Measurements from ENCODE around the gene HBS1L. TPM values are rescaled to one million over a fixed set of nuclear protein-coding genes. Genes with fewer than 3 reads are reported as not detected.

The HBS1L gene
- polyA plus RNA-seq, 1 of the 3 experiments (the other 2 are of a cell fraction), result 19.0 TPM

GRCh38 chr6:135021310-135022049 is 33.1 kb downstream of the HBS1L start:
- CTCF ChIA-PET, result interaction anchor here (1.2 to 1.6 kb wide), 3 partner anchors 18 to 898 kb away, joined by 3 to 5 read pairs (median 3); no protein-coding TSS in a partner anchor
- Histone ChIP-seq H3F3A (replicated peaks; ENCODE audit: insufficient read depth) (no peaks in the 10 kb centered on the region), H3K9me2 (no peaks in the 10 kb centered on the region), H3K4me3 (ENCODE audit: low read depth in 2 of 2, low read length in 1 of 2) (no peak overlapping the region), H4K20me1 (ENCODE audit: insufficient read depth) (0 out of 2 replicates have a peak, but pooled peaks cover 4% of the 10 kb centered on the region), H3K27me3 (ENCODE audit: insufficient read depth) (no peaks in the 10 kb centered on the region), H3K79me2 (ENCODE audit: insufficient read depth) (peaks cover 35% of the 10 kb centered on the region; the same call in 1 of the 2 replicates), H2AFZ (ENCODE audit: low read depth) (no peak overlapping the region), H3K4me2 (no peak overlapping the region), H3K9me3 (no peaks in the 10 kb centered on the region), H3K9ac (no peak overlapping the region), H3K4me1 (ENCODE audit: control insufficient read depth in 1 of 2, insufficient read depth in 2 of 2, low read depth in 1 of 2, low read length in 1 of 2) (peaks cover 0 to 6% of the 10 kb centered on the region in 2 experiments; a peak in 2 of 4 replicates), H3K36me3 (replicated peaks in 1 of 2; ENCODE audit: control insufficient read depth in 1 of 2, insufficient read depth in 2 of 2, low read length in 1 of 2) (peaks cover 0 to 5% of the 10 kb centered on the region in 2 experiments), H3K27ac (ENCODE audit: low read depth in 2 of 2, low read length in 1 of 2) (no peak overlapping the region)
- 73% methylated on average over 4 of the region's 4 CpGs for WGBS (ENCODE audit: low lambda C conversion rate)
- TF ChIP-seq MEF2A (IDR thresholded peaks at IDR 0.05; ENCODE audit: borderline replicate concordance, low read depth), result no peak
- TF ChIP-seq MAX (IDR thresholded peaks at IDR 0.05; ENCODE audit: low read depth), result no peak
- no peak for TF ChIP-seq RAD21 (IDR thresholded peaks at IDR 0.05; ENCODE audit: low read length)
- no peak for TF ChIP-seq RFX5 (IDR thresholded peaks at IDR 0.05; ENCODE audit: low read length)
- no peak for TF ChIP-seq SMC3 (IDR thresholded peaks at IDR 0.05; ENCODE audit: low read depth, low read length)
- TF ChIP-seq USF1 (IDR thresholded peaks at IDR 0.05; ENCODE audit: borderline replicate concordance, low read depth), result no peak
- TF ChIP-seq RCOR1 (IDR thresholded peaks at IDR 0.05; ENCODE audit: low read length), result no peak
- TF ChIP-seq MXI1 (IDR thresholded peaks at IDR 0.05; ENCODE audit: low read depth, low read length), result no peak
- TF ChIP-seq USF2 (IDR thresholded peaks at IDR 0.05; ENCODE audit: borderline replicate concordance, low read depth, low read length), result no peak
- DNase-seq, result no peak
- POLR2A ChIA-PET, result no interaction called here

GRCh38 chr6:135018941-135019340 is 35.7 kb downstream of the HBS1L start:
- H3K36me3 ChIP-seq (replicated peaks in 1 of 2; ENCODE audit: control insufficient read depth in 1 of 2, insufficient read depth in 2 of 2, low read length in 1 of 2), result peaks cover 0 to 5% of the 10 kb centered on the region in 2 experiments
- H3K4me3 ChIP-seq (ENCODE audit: low read depth in 2 of 2, low read length in 1 of 2), result no peak overlapping the region
- CTCF ChIA-PET, result no interaction called here
- POLR2A ChIA-PET, result no interaction called here
- H3K4me2 ChIP-seq, result no peak overlapping the region
- no peaks in the 10 kb centered on the region; the same call in 1 of the 2 replicates for H4K20me1 ChIP-seq (ENCODE audit: insufficient read depth)
- 96% methylated on average over 1 of the region's 1 CpG for WGBS (ENCODE audit: low lambda C conversion rate)
- DNase-seq, result no peak
- no peak overlapping the region for H3K27ac ChIP-seq (ENCODE audit: low read depth in 2 of 2, low read length in 1 of 2)
- TF ChIP-seq TEAD4 (IDR thresholded peaks at IDR 0.05; ENCODE audit: borderline replicate concordance, insufficient read depth) (no peak), FOXJ3 (CRISPR knock-in tag; IDR thresholded peaks at IDR 0.05) (no peak), FOSL2 (IDR thresholded peaks at IDR 0.05; ENCODE audit: borderline replicate concordance, low read depth) (no peak), SIN3A (IDR thresholded peaks at IDR 0.05; ENCODE audit: borderline replicate concordance, low read depth, low read length) (no peak), ELF1 (IDR thresholded peaks at IDR 0.05) (no peak)
- H3K27me3 ChIP-seq (ENCODE audit: insufficient read depth), result no peaks in the 10 kb centered on the region
- H3K9me3 ChIP-seq, result no peaks in the 10 kb centered on the region
- H3K4me1 ChIP-seq (ENCODE audit: control insufficient read depth in 1 of 2, insufficient read depth in 2 of 2, low read depth in 1 of 2, low read length in 1 of 2), result peaks cover 0 to 6% of the 10 kb centered on the region in 2 experiments; a peak in 2 of 4 replicates
- peaks cover 5% of the 10 kb centered on the region for H3F3A ChIP-seq (replicated peaks; ENCODE audit: insufficient read depth)
- H2AFZ ChIP-seq (ENCODE audit: low read depth), result no peak overlapping the region
- H3K9me2 ChIP-seq, result no peaks in the 10 kb centered on the region
- peaks cover 35% of the 10 kb centered on the region for H3K79me2 ChIP-seq (ENCODE audit: insufficient read depth)
- H3K9ac ChIP-seq, result no peak overlapping the region
